ENCODE measurements around the gene ELAC2.

DNA sequence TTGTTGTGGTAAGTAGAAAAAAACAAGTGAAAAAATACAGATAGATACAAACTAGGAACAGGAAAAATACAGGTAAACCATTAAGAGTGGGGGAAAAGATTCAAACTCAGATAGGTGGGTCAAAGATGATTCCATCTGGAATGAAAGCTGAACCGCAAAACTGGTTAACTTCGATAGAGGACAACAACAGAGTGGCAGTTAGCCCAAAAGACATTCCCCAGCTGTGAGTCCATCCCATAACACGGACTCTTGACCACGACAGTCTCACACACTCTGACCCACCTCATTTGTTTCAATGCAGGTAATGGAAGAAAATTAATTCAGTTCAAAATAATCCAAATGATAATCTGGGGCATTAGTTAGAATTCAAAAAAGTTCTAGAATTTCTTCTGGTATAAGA, 13.5 kb downstream of the ELAC2 start:
- TF ChIP-seq, protein P1, sequence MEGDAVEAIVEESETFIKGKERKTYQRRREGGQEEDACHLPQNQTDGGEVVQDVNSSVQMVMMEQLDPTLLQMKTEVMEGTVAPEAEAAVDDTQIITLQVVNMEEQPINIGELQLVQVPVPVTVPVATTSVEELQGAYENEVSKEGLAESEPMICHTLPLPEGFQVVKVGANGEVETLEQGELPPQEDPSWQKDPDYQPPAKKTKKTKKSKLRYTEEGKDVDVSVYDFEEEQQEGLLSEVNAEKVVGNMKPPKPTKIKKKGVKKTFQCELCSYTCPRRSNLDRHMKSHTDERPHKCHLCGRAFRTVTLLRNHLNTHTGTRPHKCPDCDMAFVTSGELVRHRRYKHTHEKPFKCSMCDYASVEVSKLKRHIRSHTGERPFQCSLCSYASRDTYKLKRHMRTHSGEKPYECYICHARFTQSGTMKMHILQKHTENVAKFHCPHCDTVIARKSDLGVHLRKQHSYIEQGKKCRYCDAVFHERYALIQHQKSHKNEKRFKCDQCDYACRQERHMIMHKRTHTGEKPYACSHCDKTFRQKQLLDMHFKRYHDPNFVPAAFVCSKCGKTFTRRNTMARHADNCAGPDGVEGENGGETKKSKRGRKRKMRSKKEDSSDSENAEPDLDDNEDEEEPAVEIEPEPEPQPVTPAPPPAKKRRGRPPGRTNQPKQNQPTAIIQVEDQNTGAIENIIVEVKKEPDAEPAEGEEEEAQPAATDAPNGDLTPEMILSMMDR (optimal IDR thresholded peaks at IDR 0.05 in 1 of 3, IDR thresholded peaks at IDR 0.05 in 1 of 3, conservative IDR thresholded peaks at IDR 0.05 in 1 of 3; ENCODE audit: extremely low read depth in 1 of 3, insufficient read depth in 2 of 3, low read length in 3 of 3), result no peak
- TF ChIP-seq EZH2 (IDR thresholded peaks at IDR 0.05; ENCODE audit: low read length), result no peak
